ENCODE data around the gene RSBN1.

Gene RSBN1

GRCh38 chr1:113780374-113781146 lies 31.7 kb downstream of the RSBN1 start:
- DNase-seq: no peak
- H3K4me1 Mint-ChIP-seq (ENCODE audit: low read depth): peaks cover 15% of the 10 kb centered on the region
- H3K27me3 Mint-ChIP-seq: no peaks in the 10 kb centered on the region
- H3K4me3 Mint-ChIP-seq: no peak overlapping the region
- H3K9me3 Mint-ChIP-seq: no peaks in the 10 kb centered on the region
- peaks cover 22% of the 10 kb centered on the region for H3K36me3 Mint-ChIP-seq (ENCODE audit: low read depth)
- H3K27ac Mint-ChIP-seq: no peak overlapping the region

- Mint-ChIP-seq H3K36me3 (ENCODE audit: low read depth) (peaks cover 26% of the 10 kb centered on the region), H3K27me3 (no peaks in the 10 kb centered on the region), H3K4me3 (no peak overlapping the region), H3K27ac (no peak overlapping the region), H3K4me1 (ENCODE audit: low read depth) (peaks cover 10% of the 10 kb centered on the region), H3K9me3 (no peaks in the 10 kb centered on the region)
- no peak for DNase-seq
Measured at GRCh38 chr1:113779542-113779941, 32.7 kb downstream of the RSBN1 start.

GRCh38 chr1:113777561-113777960 lies 34.7 kb downstream of the RSBN1 start:
- Mint-ChIP-seq H3K4me3 (no peak overlapping the region), H3K27ac (no peak overlapping the region), H3K36me3 (ENCODE audit: low read depth) (peaks cover 35% of the 10 kb centered on the region), H3K27me3 (no peaks in the 10 kb centered on the region), H3K4me1 (ENCODE audit: low read depth) (peaks cover 10% of the 10 kb centered on the region), H3K9me3 (no peaks in the 10 kb centered on the region)
- no peak for DNase-seq

GRCh38 chr1:113770031-113770430 lies 42.2 kb downstream of the RSBN1 start:
- Mint-ChIP-seq H3K9me3 (no peaks in the 10 kb centered on the region), H3K27ac (no peak overlapping the region), H3K27me3 (no peaks in the 10 kb centered on the region), H3K4me1 (ENCODE audit: low read depth) (peaks cover 49% of the 10 kb centered on the region), H3K4me3 (no peak overlapping the region), H3K36me3 (ENCODE audit: low read depth) (peaks cover 63% of the 10 kb centered on the region)
- no peak for DNase-seq

- no peaks in the 10 kb centered on the region for H3K9me3 Mint-ChIP-seq
- DNase-seq: no peak
- H3K27me3 Mint-ChIP-seq: no peaks in the 10 kb centered on the region
- H3K27ac Mint-ChIP-seq: peak overlapping the region; percentile 51
- H3K4me1 Mint-ChIP-seq (ENCODE audit: low read depth): peaks cover 53% of the 10 kb centered on the region
- peaks cover 67% of the 10 kb centered on the region for H3K36me3 Mint-ChIP-seq (ENCODE audit: low read depth)
- no peak overlapping the region for H3K4me3 Mint-ChIP-seq
Measured at GRCh38 chr1:113769601-113769970, 42.7 kb downstream of the RSBN1 start.

GRCh38 chr1:113768916-113769600 lies 43.2 kb downstream of the RSBN1 start:
- no peak for DNase-seq
- Mint-ChIP-seq H3K4me1 (ENCODE audit: low read depth) (peaks cover 54% of the 10 kb centered on the region), H3K27me3 (no peaks in the 10 kb centered on the region), H3K4me3 (no peak overlapping the region), H3K27ac (peak overlapping the region; percentile 59), H3K36me3 (ENCODE audit: low read depth) (peaks cover 69% of the 10 kb centered on the region), H3K9me3 (no peaks in the 10 kb centered on the region)

DNA sequence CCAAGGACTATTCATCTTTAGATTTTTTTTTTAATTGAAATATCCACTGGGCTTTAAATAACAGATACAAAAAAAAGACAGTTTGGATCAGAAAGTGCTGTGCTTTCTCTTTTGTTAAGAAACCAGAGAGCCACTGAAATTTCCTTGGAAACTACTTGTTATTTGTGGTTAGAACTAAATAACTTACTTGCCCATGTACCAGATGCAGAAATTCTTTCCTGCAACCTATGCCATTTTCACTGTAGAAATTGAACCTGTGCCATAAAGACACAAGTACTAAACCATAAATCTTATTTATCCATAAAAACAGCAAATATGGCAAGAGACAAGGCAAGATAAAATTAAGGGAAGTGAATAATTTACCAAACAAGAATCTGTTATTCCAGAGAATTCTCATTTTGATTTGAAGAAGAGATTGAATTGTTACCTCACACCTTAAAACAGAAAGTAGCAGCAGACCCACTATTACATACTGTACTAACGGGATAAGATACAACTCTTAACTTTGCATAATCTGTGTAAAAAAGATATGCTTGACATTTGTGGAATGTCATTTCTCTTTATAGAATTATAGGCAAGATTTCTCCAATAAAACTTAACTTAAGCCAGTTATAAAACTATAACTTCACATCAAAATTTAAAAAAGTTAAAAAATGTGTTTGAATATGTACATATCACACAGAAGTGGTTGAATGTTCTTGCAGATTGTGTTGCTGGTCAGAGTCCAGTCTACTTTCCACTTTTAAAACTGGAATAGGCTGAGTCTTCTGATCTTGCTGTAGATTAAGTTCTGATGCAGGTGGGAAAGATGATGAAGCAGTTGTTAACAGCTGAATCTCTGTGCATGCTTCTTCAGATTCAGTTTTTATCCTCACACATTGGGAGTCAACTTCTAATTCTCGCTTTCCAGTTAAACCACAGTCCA lies 46.7 kb downstream of the RSBN1 start:
- Mint-ChIP-seq H3K9me3 (no peaks in the 10 kb centered on the region), H3K27ac (no peak overlapping the region), H3K4me1 (ENCODE audit: low read depth) (peaks cover 47% of the 10 kb centered on the region), H3K36me3 (ENCODE audit: low read depth) (peaks cover 64% of the 10 kb centered on the region), H3K27me3 (no peaks in the 10 kb centered on the region), H3K4me3 (no peak overlapping the region)
- no peak for DNase-seq

GRCh38 chr1:113763661-113764060 lies 48.6 kb downstream of the RSBN1 start:
- H3K36me3 Mint-ChIP-seq (ENCODE audit: low read depth): peaks cover 57% of the 10 kb centered on the region
- H3K4me3 Mint-ChIP-seq: no peak overlapping the region
- H3K4me1 Mint-ChIP-seq (ENCODE audit: low read depth): peaks cover 39% of the 10 kb centered on the region
- H3K27me3 Mint-ChIP-seq: no peaks in the 10 kb centered on the region
- no peaks in the 10 kb centered on the region for H3K9me3 Mint-ChIP-seq
- DNase-seq: no peak
- no peak overlapping the region for H3K27ac Mint-ChIP-seq

DNA sequence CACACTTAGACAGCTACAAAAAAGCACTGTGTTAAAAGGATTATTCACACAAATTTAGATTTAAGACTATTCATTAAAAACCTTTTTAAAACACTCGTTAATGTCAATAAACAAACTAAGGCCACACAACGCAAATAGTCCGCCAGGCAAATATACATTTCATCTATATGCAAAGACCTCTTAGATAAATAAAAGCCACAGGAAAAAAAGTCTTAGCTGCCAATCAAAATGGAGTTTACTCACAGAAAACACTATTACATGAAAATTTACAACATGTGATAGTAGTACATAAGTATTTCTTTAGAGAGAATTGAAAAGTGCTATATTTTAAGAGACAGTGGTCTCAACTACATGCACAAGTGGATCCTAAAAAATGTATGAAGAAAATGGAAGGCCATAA lies 50.3 kb downstream of the RSBN1 start:
- H3K27ac Mint-ChIP-seq: no peak overlapping the region
- peaks cover 53% of the 10 kb centered on the region for H3K36me3 Mint-ChIP-seq (ENCODE audit: low read depth)
- no peak for DNase-seq
- H3K9me3 Mint-ChIP-seq: no peaks in the 10 kb centered on the region
- peaks cover 43% of the 10 kb centered on the region for H3K4me1 Mint-ChIP-seq (ENCODE audit: low read depth)
- no peaks in the 10 kb centered on the region for H3K27me3 Mint-ChIP-seq
- no peak overlapping the region for H3K4me3 Mint-ChIP-seq

DNA sequence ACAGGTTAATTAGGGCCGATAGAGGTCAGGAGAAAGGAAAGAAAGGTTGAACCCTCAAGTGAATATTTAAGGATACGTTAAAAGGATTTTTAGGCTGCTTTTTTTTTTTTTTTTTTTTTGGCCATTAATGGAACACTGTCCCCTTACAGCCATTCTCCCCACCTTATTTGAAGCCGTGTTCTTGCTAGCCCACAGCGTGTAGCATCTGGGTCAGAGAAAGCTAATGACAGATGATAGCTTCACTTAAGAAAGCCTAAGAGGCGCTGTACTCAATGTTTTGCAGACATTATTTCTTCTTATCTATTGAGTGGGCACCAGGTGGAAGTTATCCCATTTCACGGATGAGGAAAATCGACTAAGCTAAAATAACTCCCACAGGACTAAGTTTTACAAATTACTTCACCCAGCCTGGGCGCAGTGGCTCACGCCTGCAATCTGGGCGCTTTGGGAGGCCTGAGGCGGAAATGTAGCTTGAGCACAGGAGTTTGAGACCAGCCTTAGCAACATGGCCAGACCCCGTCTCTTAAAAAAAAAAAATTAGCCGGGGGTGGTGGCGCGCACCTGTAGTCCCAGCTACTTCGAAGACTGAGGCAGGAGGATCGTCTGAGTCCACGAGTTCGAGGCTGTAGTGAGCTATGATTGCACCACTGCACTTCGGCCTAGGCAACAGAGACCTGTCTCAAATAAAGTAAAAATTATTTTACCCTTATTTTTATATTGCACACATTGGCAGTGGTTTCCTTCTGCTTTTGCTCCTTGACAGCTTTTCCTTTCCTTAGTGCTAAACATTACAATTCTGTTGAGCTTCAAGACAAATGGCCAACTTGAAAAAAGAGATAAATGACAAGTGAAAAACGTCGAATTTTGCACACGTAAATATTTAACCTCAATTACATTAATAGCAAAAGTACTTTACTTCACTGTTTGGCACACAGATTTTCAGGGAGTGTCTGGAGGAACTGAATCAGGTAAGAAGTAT lies 51.9 kb downstream of the RSBN1 start:
- DNase-seq: no peak
- peak overlapping the region; percentile 89 for H3K4me3 Mint-ChIP-seq
- H3K4me1 Mint-ChIP-seq (ENCODE audit: low read depth): peaks cover 40% of the 10 kb centered on the region
- H3K27me3 Mint-ChIP-seq: no peaks in the 10 kb centered on the region
- H3K27ac Mint-ChIP-seq: peak overlapping the region; percentile 98
- H3K9me3 Mint-ChIP-seq: no peaks in the 10 kb centered on the region
- H3K36me3 Mint-ChIP-seq (ENCODE audit: low read depth): peaks cover 52% of the 10 kb centered on the region

GRCh38 chr1:113759333-113760101 lies 52.8 kb downstream of the RSBN1 start, which contains the start of gene PHTF1:
Gene PHTF1, minus strand, starts transcription at chr1:113759486. Its CDS starts 783 bp downstream, at chr1:113758703.
- Mint-ChIP-seq H3K4me1 (ENCODE audit: low read depth) (peaks cover 33% of the 10 kb centered on the region), H3K9me3 (no peaks in the 10 kb centered on the region), H3K27ac (peak within 1 kb of the TSS; percentile 98), H3K4me3 (peak within 1 kb of the TSS; percentile 89), H3K36me3 (ENCODE audit: low read depth) (peaks cover 48% of the 10 kb centered on the region), H3K27me3 (no peaks in the 10 kb centered on the region)
- DNase-seq: peak; percentile 77

GRCh38 chr1:113758631-113759332 lies 53.5 kb downstream of the RSBN1 start:
- peaks cover 48% of the 10 kb centered on the region for H3K36me3 Mint-ChIP-seq (ENCODE audit: low read depth)
- peak; percentile 80 for DNase-seq

More at GRCh38 chr1:113758631-113759332, 53.5 kb downstream of the RSBN1 start:
- H3K27ac Mint-ChIP-seq: peak overlapping the region; percentile 98
- H3K4me1 Mint-ChIP-seq (ENCODE audit: low read depth): peaks cover 32% of the 10 kb centered on the region
- no peaks in the 10 kb centered on the region for H3K27me3 Mint-ChIP-seq
- peak overlapping the region; percentile 89 for H3K4me3 Mint-ChIP-seq
- no peaks in the 10 kb centered on the region for H3K9me3 Mint-ChIP-seq
